ENCODE measurements around the gene SH3RF3. TPM values are rescaled to one million over a fixed set of nuclear protein-coding genes. Genes with fewer than 3 reads are reported as not detected.

Gene SH3RF3
- total RNA-seq, 1 donor from 2014 or later: 0.28 TPM

DNA sequence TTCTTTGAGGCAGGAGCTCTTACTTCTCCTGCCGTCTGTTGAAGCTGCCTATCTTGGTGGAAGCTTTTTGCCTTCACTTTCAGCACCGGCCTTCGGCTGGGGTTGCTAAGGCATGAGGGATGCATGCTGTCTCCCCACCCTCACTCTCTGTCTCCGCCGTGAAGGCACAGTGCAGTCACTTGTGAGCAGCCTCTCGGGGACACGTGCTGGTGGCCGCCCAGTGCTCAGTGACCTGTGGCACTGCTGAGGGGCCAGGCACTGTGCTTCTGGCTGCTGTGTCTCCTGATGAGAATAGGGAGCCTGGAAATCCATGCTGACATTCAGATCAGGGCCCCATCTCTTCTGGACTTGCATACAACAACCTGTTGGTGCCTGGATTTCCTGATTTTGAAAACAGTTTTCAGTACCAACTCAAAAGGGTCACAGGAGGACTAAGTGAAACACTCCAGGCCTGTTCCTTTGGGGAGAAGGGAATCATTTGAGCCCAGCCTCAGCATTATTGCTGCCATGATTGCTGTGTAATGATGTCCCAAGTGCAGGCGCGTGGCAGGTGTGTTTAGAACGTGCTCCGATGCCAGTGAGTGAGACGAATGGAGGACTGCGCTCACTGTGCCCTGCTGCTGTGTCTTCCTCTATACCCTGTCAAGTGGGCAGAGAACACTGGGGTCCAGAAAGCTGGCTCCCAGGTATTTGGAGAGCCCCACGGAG, 266.6 kb downstream of the SH3RF3 start:
- H3K4me2 ChIP-seq: no peak overlapping the region
- H2AFZ ChIP-seq (replicated peaks): no peak overlapping the region
- no peaks in the 10 kb centered on the region for H3F3A ChIP-seq (ENCODE audit: low read depth)
- H3K9ac ChIP-seq: no peak overlapping the region
- Mint-ChIP-seq H3K36me3 (peaks cover 10% of the 10 kb centered on the region), H3K4me3 (no peak overlapping the region), H3K27me3 (ENCODE audit: insufficient read depth, low read depth) (peaks cover 9% of the 10 kb centered on the region), H3K4me1 (peaks cover 38% of the 10 kb centered on the region), H3K9me3 (no peaks in the 10 kb centered on the region), H3K27ac (no peak overlapping the region)
- no peaks in the 10 kb centered on the region for H4K20me1 ChIP-seq (ENCODE audit: low read depth)
- H3K36me3 ChIP-seq: no peaks in the 10 kb centered on the region
- TF ChIP-seq, protein P1, sequence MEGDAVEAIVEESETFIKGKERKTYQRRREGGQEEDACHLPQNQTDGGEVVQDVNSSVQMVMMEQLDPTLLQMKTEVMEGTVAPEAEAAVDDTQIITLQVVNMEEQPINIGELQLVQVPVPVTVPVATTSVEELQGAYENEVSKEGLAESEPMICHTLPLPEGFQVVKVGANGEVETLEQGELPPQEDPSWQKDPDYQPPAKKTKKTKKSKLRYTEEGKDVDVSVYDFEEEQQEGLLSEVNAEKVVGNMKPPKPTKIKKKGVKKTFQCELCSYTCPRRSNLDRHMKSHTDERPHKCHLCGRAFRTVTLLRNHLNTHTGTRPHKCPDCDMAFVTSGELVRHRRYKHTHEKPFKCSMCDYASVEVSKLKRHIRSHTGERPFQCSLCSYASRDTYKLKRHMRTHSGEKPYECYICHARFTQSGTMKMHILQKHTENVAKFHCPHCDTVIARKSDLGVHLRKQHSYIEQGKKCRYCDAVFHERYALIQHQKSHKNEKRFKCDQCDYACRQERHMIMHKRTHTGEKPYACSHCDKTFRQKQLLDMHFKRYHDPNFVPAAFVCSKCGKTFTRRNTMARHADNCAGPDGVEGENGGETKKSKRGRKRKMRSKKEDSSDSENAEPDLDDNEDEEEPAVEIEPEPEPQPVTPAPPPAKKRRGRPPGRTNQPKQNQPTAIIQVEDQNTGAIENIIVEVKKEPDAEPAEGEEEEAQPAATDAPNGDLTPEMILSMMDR (IDR thresholded peaks at IDR 0.05): no peak
- TF ChIP-seq EZH2 (IDR thresholded peaks at IDR 0.05) (no peak), EZH2phosphoT487 (IDR thresholded peaks at IDR 0.05) (no peak)
- DNase-seq (ENCODE audit: low spot score): no peak
- peaks cover 7% of the 10 kb centered on the region for H3K4me1 ChIP-seq
- no peaks in the 10 kb centered on the region for H3K79me2 ChIP-seq (ENCODE audit: low read depth)
- H3K27me3 ChIP-seq: no peaks in the 10 kb centered on the region
- no peak overlapping the region for H3K27ac ChIP-seq
- H3K9me3 ChIP-seq (ENCODE audit: low read depth): no peaks in the 10 kb centered on the region
- no peak overlapping the region for H3K4me3 ChIP-seq

DNA sequence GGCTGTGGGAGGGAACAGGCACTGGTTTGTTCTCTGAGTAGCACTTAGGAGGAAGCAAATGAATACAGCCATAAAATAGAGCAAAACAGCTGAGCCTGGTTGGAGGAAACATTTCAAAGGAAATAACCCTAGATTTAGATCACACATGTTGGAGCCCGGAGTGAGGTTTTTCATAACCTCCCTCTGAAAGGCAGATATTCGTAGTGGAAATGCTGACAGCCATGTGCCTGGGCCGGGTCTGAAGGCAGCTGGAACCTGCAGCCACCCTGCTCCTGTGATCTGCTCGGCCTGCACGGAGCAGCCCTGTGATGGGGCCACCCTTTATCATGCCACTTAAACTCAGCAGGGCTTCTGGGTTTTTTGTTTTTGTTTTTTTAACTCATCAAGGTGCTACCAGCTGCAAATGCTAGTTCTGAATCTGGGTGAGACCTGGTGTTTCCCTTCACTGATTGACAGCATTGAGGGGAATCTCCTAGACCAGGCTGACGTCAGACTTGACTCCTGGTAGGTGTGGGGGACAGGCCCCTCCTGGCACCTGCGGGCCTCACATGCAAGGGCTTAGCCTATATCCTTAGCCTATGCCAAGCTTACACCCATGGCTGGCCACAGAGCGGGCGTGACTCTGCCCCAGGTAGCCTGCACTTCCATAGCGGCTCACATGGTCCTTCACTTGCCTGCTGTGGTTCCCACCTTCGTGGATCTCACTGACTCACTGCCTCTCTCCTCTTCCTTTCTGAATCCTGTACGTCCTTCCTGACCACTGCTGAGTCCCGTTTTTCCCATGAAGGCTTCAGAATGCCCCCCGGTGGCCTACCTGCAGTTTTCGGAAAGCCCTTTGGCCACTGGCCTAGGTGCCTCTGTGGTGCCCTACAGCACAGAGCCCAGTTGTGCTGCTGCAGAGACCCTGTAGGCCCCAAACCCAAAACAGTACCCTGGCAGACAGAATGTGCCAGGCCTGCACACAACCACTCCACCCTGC, 267.5 kb downstream of the SH3RF3 start:
- Mint-ChIP-seq H3K27me3 (ENCODE audit: insufficient read depth, low read depth) (peaks cover 9% of the 10 kb centered on the region), H3K4me1 (peaks cover 38% of the 10 kb centered on the region), H3K27ac (no peak overlapping the region), H3K4me3 (no peak overlapping the region), H3K36me3 (peaks cover 10% of the 10 kb centered on the region), H3K9me3 (no peaks in the 10 kb centered on the region)
- Histone ChIP-seq H3K4me2 (no peak overlapping the region), H4K20me1 (ENCODE audit: low read depth) (no peaks in the 10 kb centered on the region), H3F3A (ENCODE audit: low read depth) (no peaks in the 10 kb centered on the region), H3K9me3 (ENCODE audit: low read depth) (no peaks in the 10 kb centered on the region), H3K27ac (no peak overlapping the region), H3K9ac (no peak overlapping the region), H3K27me3 (no peaks in the 10 kb centered on the region), H3K4me1 (peaks cover 7% of the 10 kb centered on the region), H3K79me2 (ENCODE audit: low read depth) (no peaks in the 10 kb centered on the region), H3K4me3 (no peak overlapping the region), H2AFZ (replicated peaks) (no peak overlapping the region), H3K36me3 (no peaks in the 10 kb centered on the region)
- DNase-seq (ENCODE audit: low spot score): no peak
- TF ChIP-seq, protein P1 (IDR thresholded peaks at IDR 0.05): peak; percentile 21
- no peak for TF ChIP-seq EZH2 (IDR thresholded peaks at IDR 0.05)

DNA sequence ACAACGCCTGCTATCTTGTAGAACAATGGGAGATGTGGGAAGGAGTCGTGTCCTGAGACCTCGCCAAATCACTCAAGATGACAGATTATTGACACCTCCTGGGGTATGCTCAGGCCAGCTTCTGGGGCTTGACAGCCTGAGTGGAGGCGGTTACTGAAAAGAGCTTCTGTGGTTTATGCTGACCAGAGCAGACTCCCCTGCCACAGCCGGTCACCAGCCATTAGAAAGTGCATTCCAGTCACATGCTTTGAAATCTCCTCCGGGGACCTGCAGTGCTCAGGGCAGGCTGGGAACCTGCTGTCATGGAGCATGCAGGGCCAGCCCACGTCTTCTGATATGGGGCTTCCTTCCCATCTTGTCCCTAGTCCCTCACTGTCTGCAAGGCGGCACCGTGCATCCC, 268.9 kb downstream of the SH3RF3 start:
- Mint-ChIP-seq H3K4me3 (no peak overlapping the region), H3K4me1 (peaks cover 46% of the 10 kb centered on the region), H3K27ac (peak overlapping the region; percentile 25), H3K9me3 (no peaks in the 10 kb centered on the region), H3K36me3 (peaks cover 10% of the 10 kb centered on the region), H3K27me3 (ENCODE audit: insufficient read depth, low read depth) (peaks cover 9% of the 10 kb centered on the region)
- Histone ChIP-seq H3K27me3 (no peaks in the 10 kb centered on the region), H3K9ac (no peak overlapping the region), H3K4me3 (no peak overlapping the region), H4K20me1 (ENCODE audit: low read depth) (no peaks in the 10 kb centered on the region), H3K36me3 (no peaks in the 10 kb centered on the region), H3F3A (ENCODE audit: low read depth) (no peaks in the 10 kb centered on the region), H3K4me1 (peaks cover 7% of the 10 kb centered on the region), H3K9me3 (ENCODE audit: low read depth) (no peaks in the 10 kb centered on the region), H3K4me2 (no peak overlapping the region), H3K27ac (no peak overlapping the region), H3K79me2 (ENCODE audit: low read depth) (no peaks in the 10 kb centered on the region), H2AFZ (replicated peaks) (no peak overlapping the region)
- no peak for DNase-seq (ENCODE audit: low spot score)
- TF ChIP-seq EZH2 (IDR thresholded peaks at IDR 0.05) (no peak), EZH2phosphoT487 (IDR thresholded peaks at IDR 0.05) (no peak)
- TF ChIP-seq, protein P1 (IDR thresholded peaks at IDR 0.05): no peak
